ENCODE results near the gene FAM181A.

The FAM181A gene

GRCh38 chr14:93930296-93930988 is 3.3 kb downstream of the FAM181A start:
- no peak for DNase-seq

GRCh38 chr14:93930989-93931307 is 3.8 kb downstream of the FAM181A start:
- no peak for DNase-seq

- no peak for DNase-seq
Measured at GRCh38 chr14:93932642-93933041, 5.5 kb downstream of the FAM181A start.

- no peak for DNase-seq
Measured at GRCh38 chr14:93935213-93935612, 8.1 kb downstream of the FAM181A start.

- DNase-seq, result no peak
Measured at GRCh38 chr14:93936245-93936644, 9.1 kb downstream of the FAM181A start.

GRCh38 chr14:93936926-93937325 is 9.8 kb downstream of the FAM181A start:
- DNase-seq, result no peak

- DNase-seq, result no peak
Measured at GRCh38 chr14:93937519-93937918, 10.4 kb downstream of the FAM181A start.

- no peak for DNase-seq
Measured at GRCh38 chr14:93938751-93939303, 11.7 kb downstream of the FAM181A start.

- peak; percentile 80 for DNase-seq
Measured at GRCh38 chr14:93939304-93940229, 12.4 kb downstream of the FAM181A start.

GRCh38 chr14:93940437-93940836 is 13.3 kb downstream of the FAM181A start:
- no peak for DNase-seq

- peak; percentile 63 for DNase-seq
Measured at GRCh38 chr14:93941293-93941910, 14.3 kb downstream of the FAM181A start.

GRCh38 chr14:93943052-93943451 is 15.9 kb downstream of the FAM181A start:
- no peak for DNase-seq

GRCh38 chr14:93943930-93944329 is 16.8 kb downstream of the FAM181A start:
- DNase-seq, result no peak

- DNase-seq, result peak; percentile 55
Measured at GRCh38 chr14:93944348-93945069, 17.4 kb downstream of the FAM181A start.

- DNase-seq, result no peak
Measured at GRCh38 chr14:93945070-93945399, 17.9 kb downstream of the FAM181A start.

- DNase-seq, result no peak
Measured at GRCh38 chr14:93946104-93946503, 19.0 kb downstream of the FAM181A start.

- DNase-seq, result no peak
Measured at GRCh38 chr14:93946541-93947090, 19.5 kb downstream of the FAM181A start.

GRCh38 chr14:93947282-93947681 is 20.1 kb downstream of the FAM181A start:
- DNase-seq, result no peak

- DNase-seq, result no peak
Measured at GRCh38 chr14:93949511-93950075, 22.4 kb downstream of the FAM181A start.

GRCh38 chr14:93950948-93951634 is 23.9 kb downstream of the FAM181A start:
- no peak for DNase-seq
